ENCODE data around the gene CCDC8. TPM values are rescaled to one million over a fixed set of nuclear protein-coding genes. Genes with fewer than 3 reads are reported as not detected.
A peak's percentile ranks its signal among the peaks of the same experiment; 100 is the strongest.

CCDC8 gene
- total RNA-seq, 1 donor from 2014 or later: 35.0 TPM

DNA sequence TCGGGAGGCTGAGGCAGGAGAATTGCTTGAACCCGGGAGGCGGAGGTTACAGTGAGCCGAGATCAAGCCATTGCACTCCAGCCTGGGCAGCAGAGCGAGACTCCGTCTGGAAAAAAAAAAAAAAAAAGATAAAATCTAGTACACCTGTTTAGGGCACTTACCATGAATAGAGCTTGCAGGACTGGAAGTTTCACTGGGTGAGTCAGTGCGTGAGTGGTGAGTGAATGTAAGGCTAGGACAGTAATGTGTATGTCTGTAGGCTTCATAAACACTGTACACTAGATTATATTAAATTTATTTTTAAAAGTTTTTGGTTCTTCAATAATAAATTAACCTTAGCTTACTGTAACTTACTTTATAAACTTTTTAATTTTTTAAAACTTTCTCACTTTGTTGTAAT lies 43.5 kb downstream of the CCDC8 start:
- no peak for TF ChIP-seq CTCF (IDR thresholded peaks at IDR 0.05)
- no peak for DNase-seq (ENCODE audit: extremely low spot score, unreplicated experiment)
- H3K4me1 Mint-ChIP-seq (ENCODE audit: unreplicated experiment): peaks cover 59% of the 10 kb centered on the region
- no peak overlapping the region for H3K27ac Mint-ChIP-seq (ENCODE audit: unreplicated experiment)
- H3K27me3 Mint-ChIP-seq (ENCODE audit: unreplicated experiment): no peaks in the 10 kb centered on the region
- no peaks in the 10 kb centered on the region for H3K9me3 Mint-ChIP-seq (ENCODE audit: unreplicated experiment)
- peaks cover 5% of the 10 kb centered on the region for H3K36me3 Mint-ChIP-seq (ENCODE audit: unreplicated experiment)
- H3K4me3 Mint-ChIP-seq (ENCODE audit: unreplicated experiment): no peak overlapping the region

GRCh38 chr19:46368116-46368515 lies 45.2 kb downstream of the CCDC8 start:
- TF ChIP-seq CTCF (IDR thresholded peaks at IDR 0.05): no peak
- no peak for DNase-seq (ENCODE audit: extremely low spot score, unreplicated experiment)
- Mint-ChIP-seq H3K27me3 (ENCODE audit: unreplicated experiment) (no peaks in the 10 kb centered on the region), H3K4me1 (ENCODE audit: unreplicated experiment) (peaks cover 42% of the 10 kb centered on the region), H3K9me3 (ENCODE audit: unreplicated experiment) (no peaks in the 10 kb centered on the region), H3K27ac (ENCODE audit: unreplicated experiment) (no peak overlapping the region), H3K4me3 (ENCODE audit: unreplicated experiment) (no peak overlapping the region), H3K36me3 (ENCODE audit: unreplicated experiment) (peaks cover 12% of the 10 kb centered on the region)

GRCh38 chr19:46367426-46367825 lies 45.9 kb downstream of the CCDC8 start:
- Mint-ChIP-seq H3K27me3 (ENCODE audit: unreplicated experiment) (no peaks in the 10 kb centered on the region), H3K4me3 (ENCODE audit: unreplicated experiment) (no peak overlapping the region), H3K4me1 (ENCODE audit: unreplicated experiment) (peaks cover 35% of the 10 kb centered on the region), H3K9me3 (ENCODE audit: unreplicated experiment) (no peaks in the 10 kb centered on the region), H3K27ac (ENCODE audit: unreplicated experiment) (no peak overlapping the region), H3K36me3 (ENCODE audit: unreplicated experiment) (peaks cover 12% of the 10 kb centered on the region)
- TF ChIP-seq CTCF (IDR thresholded peaks at IDR 0.05): no peak
- DNase-seq (ENCODE audit: extremely low spot score, unreplicated experiment): no peak

DNA sequence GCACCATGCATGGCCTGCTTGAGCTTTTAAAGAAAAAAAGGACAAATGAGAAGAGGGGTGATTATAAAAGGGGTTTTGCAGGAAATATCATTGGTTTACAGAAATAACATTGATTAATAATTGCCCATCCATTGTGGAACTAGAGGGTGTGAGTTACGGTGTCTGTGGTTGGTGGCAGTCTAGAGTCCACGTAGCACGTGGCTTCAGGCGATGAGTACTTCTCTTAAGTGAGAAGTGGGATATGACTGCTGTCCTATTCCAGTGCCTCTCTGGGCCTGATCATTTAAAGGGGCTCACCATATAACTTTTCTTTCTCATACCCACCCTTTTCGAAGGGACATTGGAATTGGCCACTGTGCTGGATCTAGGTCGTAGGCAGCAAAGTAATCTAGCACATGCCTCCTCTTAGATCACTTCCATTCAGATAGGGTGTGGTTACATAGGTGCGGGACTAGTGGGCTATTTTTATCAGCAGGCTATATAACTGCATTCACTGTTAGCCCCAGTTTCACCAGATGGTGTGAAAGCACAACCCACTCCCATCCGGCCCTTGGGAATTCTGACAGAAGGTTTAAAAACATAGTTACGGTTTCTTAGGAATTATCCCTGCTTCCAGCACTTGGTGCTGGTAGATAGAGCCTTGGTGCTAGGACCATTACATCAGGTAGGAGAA lies 46.6 kb downstream of the CCDC8 start:
- no peak for DNase-seq (ENCODE audit: extremely low spot score, unreplicated experiment)
- Mint-ChIP-seq H3K27ac (ENCODE audit: unreplicated experiment) (no peak overlapping the region), H3K9me3 (ENCODE audit: unreplicated experiment) (no peaks in the 10 kb centered on the region), H3K4me3 (ENCODE audit: unreplicated experiment) (no peak overlapping the region), H3K36me3 (ENCODE audit: unreplicated experiment) (peaks cover 14% of the 10 kb centered on the region), H3K4me1 (ENCODE audit: unreplicated experiment) (peaks cover 31% of the 10 kb centered on the region), H3K27me3 (ENCODE audit: unreplicated experiment) (no peaks in the 10 kb centered on the region)
- no peak for TF ChIP-seq CTCF (IDR thresholded peaks at IDR 0.05)

DNA sequence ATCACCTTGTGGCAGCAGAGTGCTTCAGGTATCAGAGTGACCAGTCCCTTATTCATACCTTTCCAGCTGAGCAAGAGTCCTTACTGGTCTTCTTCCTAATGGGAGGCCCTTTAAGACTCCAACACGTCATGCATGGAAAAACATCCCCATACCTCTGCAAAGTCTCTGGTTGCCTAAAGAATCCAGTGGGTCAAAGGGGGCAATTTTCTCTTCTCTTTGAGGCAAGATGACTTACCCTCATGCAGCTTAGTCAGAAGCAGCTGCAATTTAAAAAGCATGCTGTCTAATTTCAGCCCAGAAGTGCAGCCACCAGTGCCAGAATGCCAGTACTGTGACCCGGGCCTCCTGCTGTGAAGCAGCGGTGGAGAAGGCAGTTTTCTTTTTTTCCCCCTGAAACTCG lies 47.8 kb downstream of the CCDC8 start:
- H3K4me3 Mint-ChIP-seq (ENCODE audit: unreplicated experiment): no peak overlapping the region
- no peaks in the 10 kb centered on the region for H3K27me3 Mint-ChIP-seq (ENCODE audit: unreplicated experiment)
- peaks cover 20% of the 10 kb centered on the region for H3K4me1 Mint-ChIP-seq (ENCODE audit: unreplicated experiment)
- H3K27ac Mint-ChIP-seq (ENCODE audit: unreplicated experiment): peak overlapping the region; percentile 61
- no peak for TF ChIP-seq CTCF (IDR thresholded peaks at IDR 0.05)
- DNase-seq (ENCODE audit: extremely low spot score, unreplicated experiment): no peak
- no peaks in the 10 kb centered on the region for H3K9me3 Mint-ChIP-seq (ENCODE audit: unreplicated experiment)
- H3K36me3 Mint-ChIP-seq (ENCODE audit: unreplicated experiment): peaks cover 14% of the 10 kb centered on the region

Measured in osteocyte (in vitro differentiated cells).